HepG2 (cell line): ENCODE data around the gene HOXC9. TPM values are rescaled to one million over a fixed set of nuclear protein-coding genes. Genes with fewer than 3 reads are reported as not detected.

Experiments used
- ATAC-seq: fragments of 200-7000 bp; cut with Tn5 transposase; 3 replicates; pipeline ENCODE4 v1.9.1; 2020; ENCODE audit warnings: mild to moderate bottlenecking, moderate library complexity
- BruUV-seq: library from RNA; stranded (reverse); fragments of 400-500 nt; replicated peaks from 2 replicates; lab custom pipeline; 2021; lab: Mats Ljungman, UMichigan
- CTCF ChIA-PET: fragments of 300-600 bp; formaldehyde crosslinking; extraction: SDS; loops from one replicate; lab custom pipeline; 2021; ENCODE audit warnings: low total read pairs, inconsistent platforms, low intra/inter-chr PET ratio; lab: Yijun Ruan, JAX
- POLR2A ChIA-PET: fragments of 350-600 bp; sonication (Branson Sonifier 250); formaldehyde crosslinking; loops from one replicate; lab custom pipeline; 2020; ENCODE audit warnings: antibody characterized with exemption, inconsistent platforms; lab: Yijun Ruan, JAX
- DNase-seq: peaks from one replicate; pipeline ENCODE4 v3.0.0-alpha.2; 2015; ENCODE audit warnings: low spot score
- FAIRE-seq: peaks from 3 replicates; lab custom pipeline; 2011; peaks lifted over from hg19 to GRCh38; lab: Jason Lieb, UNC
- H2AFZ ChIP-seq: one replicate; pipeline ENCODE4 v1.6.1; 2011; ENCODE audit warnings: low read length, inconsistent platforms
- H3K27ac ChIP-seq: fragments of 300-600 bp; 3 replicates; pipeline ENCODE4 v1.8.0; 2011; ENCODE audit warnings: mixed run types, mild to moderate bottlenecking, mixed read lengths, low read length, inconsistent platforms; ENCODE audit not compliant: insufficient read depth; ENCODE audit errors: extremely low read length
- H3K27me3 ChIP-seq, 2 experiments: fragments of 200-600 bp in 1 of 2; 2 replicates in 1 of 2; 3 replicates in 1 of 2; pipeline versions ENCODE4 v1.6.0 to v1.8.0; 2011; ENCODE audit warnings: low read length in 2 of 2, mild to moderate bottlenecking in 2 of 2, moderate library complexity in 2 of 2, inconsistent platforms in 1 of 2; ENCODE audit not compliant: insufficient read depth in 2 of 2, control insufficient read depth in 1 of 2
- H3K36me3 ChIP-seq, 2 experiments: fragments of 200-600 bp in 1 of 2; replicated peaks in 1 of 2; 2 replicates in 1 of 2; 3 replicates in 1 of 2; pipeline versions ENCODE4 v1.5.1 to v1.8.0; 2011; ENCODE audit warnings: low read length in 2 of 2, inconsistent platforms in 1 of 2; ENCODE audit not compliant: insufficient read depth in 2 of 2, control insufficient read depth in 1 of 2
- H3K4me1 ChIP-seq: 2 replicates; pipeline ENCODE4 v1.5.1; 2012; ENCODE audit warnings: low read length, inconsistent platforms; ENCODE audit not compliant: insufficient read depth
- H3K4me2 ChIP-seq: 2 replicates; pipeline ENCODE4 v1.6.0; 2011; ENCODE audit warnings: low read depth, low read length, inconsistent platforms
- H3K4me3 ChIP-seq, 3 experiments: fragments of 200-600 bp in 1 of 3; sonication (generic), shearing (Covaris generic) in 1 of 3; replicated peaks in 1 of 3; 2 replicates each; pipeline ENCODE4 v1.5.1; 2011 to 2016; ENCODE audit warnings: low read length in 3 of 3, inconsistent platforms in 2 of 3, low read depth in 2 of 3, mild to moderate bottlenecking in 2 of 3, control low read depth in 1 of 3, mixed read lengths in 1 of 3; ENCODE audit not compliant: insufficient read depth in 1 of 3
- H3K79me2 ChIP-seq: one replicate; pipeline ENCODE4 v1.6.1; 2011; ENCODE audit warnings: low read length, inconsistent platforms; ENCODE audit not compliant: insufficient read depth
- H3K9ac ChIP-seq: 2 replicates; pipeline ENCODE4 v1.6.0; 2011; ENCODE audit warnings: mild to moderate bottlenecking, low read depth, low read length, inconsistent platforms; ENCODE audit not compliant: insufficient read depth
- H3K9me3 ChIP-seq: 2 replicates; pipeline ENCODE4 v1.5.1; 2012; ENCODE audit warnings: mild to moderate bottlenecking, low read length
- H4K20me1 ChIP-seq: 2 replicates; pipeline ENCODE4 v1.6.0; 2011; ENCODE audit warnings: inconsistent platforms, mild to moderate bottlenecking, low read length, moderate library complexity; ENCODE audit not compliant: insufficient read depth
- AGO2 ChIP-seq: fragments of 200-400 bp; formaldehyde crosslinking; optimal IDR thresholded peaks from 2 replicates; pipeline ENCODE3; 2017; ENCODE audit warnings: mild to moderate bottlenecking, low read depth, low read length, moderate library complexity
- ATAD3A ChIP-seq: sonication (generic); formaldehyde crosslinking; IDR thresholded peaks from 2 replicates; pipeline ENCODE4 v1.4.0; 2020; ENCODE audit warnings: missing genetic modification reagents
- CBFB ChIP-seq: sonication (generic); formaldehyde crosslinking; IDR thresholded peaks from 2 replicates; pipeline ENCODE4 v1.4.0; 2020; ENCODE audit warnings: missing genetic modification reagents
- HDAC6 ChIP-seq: fragments of 200-600 bp; sonication (generic); IDR thresholded peaks from 2 replicates; pipeline ENCODE4 v1.7.0; 2017; ENCODE audit warnings: mild to moderate bottlenecking, antibody characterized with exemption, low read length, low read depth
- HNF4A ChIP-seq: sonication (generic); formaldehyde crosslinking; IDR thresholded peaks from 2 replicates; pipeline ENCODE4 v1.4.0; 2020; ENCODE audit warnings: missing genetic modification reagents
- IKZF1 ChIP-seq: fragments of 450-650 bp; IDR thresholded peaks from 2 replicates; pipeline ENCODE4 v1.7.1; 2016
- KLF12 ChIP-seq: sonication (generic); formaldehyde crosslinking; IDR thresholded peaks from 2 replicates; pipeline ENCODE4 v1.4.0; 2020; ENCODE audit warnings: missing genetic modification reagents, borderline replicate concordance
- PPARG ChIP-seq: conservative IDR thresholded peaks from 2 replicates; pipeline ENCODE4 v1.6.1; 2016; ENCODE audit warnings: missing biosample characterization, missing genetic modification reagents
- SOX5 ChIP-seq: IDR thresholded peaks from 2 replicates; pipeline ENCODE4 v1.6.1; 2016; ENCODE audit warnings: borderline replicate concordance
- SRSF9 ChIP-seq: fragments of 200-400 bp; formaldehyde crosslinking; IDR thresholded peaks from 2 replicates; pipeline ENCODE4 v1.6.1; 2018; ENCODE audit warnings: borderline replicate concordance, mild to moderate bottlenecking, low read depth, low read length; ENCODE audit not compliant: insufficient read depth, poor library complexity, severe bottlenecking
- ZFP36 ChIP-seq: fragments of 150-350 bp; IDR thresholded peaks from 2 replicates; pipeline ENCODE4 v1.6.1; 2018; ENCODE audit warnings: borderline replicate concordance, low read length, low read depth; ENCODE audit not compliant: partially characterized antibody
- ZFP36L2 ChIP-seq: sonication (generic); formaldehyde crosslinking; IDR thresholded peaks from 2 replicates; pipeline ENCODE4 v1.4.0; 2020; ENCODE audit warnings: missing genetic modification reagents
- ZNF616 ChIP-seq: sonication (generic); formaldehyde crosslinking; IDR thresholded peaks from 2 replicates; pipeline ENCODE4 v1.5.0; 2020; ENCODE audit warnings: low read depth, mild to moderate bottlenecking, missing genetic modification reagents
- ZNF672 ChIP-seq: sonication (generic); formaldehyde crosslinking; IDR thresholded peaks from 2 replicates; pipeline ENCODE4 v1.8.1; 2022; ENCODE audit warnings: missing genetic modification reagents
- ZNF674 ChIP-seq: sonication (generic); formaldehyde crosslinking; IDR thresholded peaks from 2 replicates; pipeline ENCODE4 v1.5.0; 2020; ENCODE audit warnings: low read depth, mild to moderate bottlenecking, missing genetic modification reagents
- WGBS: methylation state at CpG from one replicate; pipeline ENCODE4 v1.1.6; 2017; ENCODE audit warnings: low lambda C conversion rate; 5-methylcytosine and 5-hydroxymethylcytosine counted together
- in situ Hi-C: cut with HindIII; loops from 2 replicates; pipeline ENCODE4 v1.10.0; 2017; ENCODE audit warnings: low pct_unique_long_range_greater_than_20kb; ENCODE audit not compliant: extremely low pct_ligation_motif_present
- intact Hi-C: fragments of 100-400 bp; cut with micrococcal nuclease; formaldehyde crosslinking; loops from one replicate; pipeline ENCODE4 v1.10.0; 2022; ENCODE audit not compliant: unreplicated experiment
- polyA plus RNA-seq, 8 experiments: library from polyadenylated mRNA; depleted of rRNA in 3 of 8; stranded (reverse) in 7 of 8; unstranded in 1 of 8; fragments of >200 nt; fragmentation: Illumina TruSeq in 4 of 8; extraction: Trizol in 4 of 8; gene quantifications; 2 replicates each; pipeline versions ENCODE4 v1.2.1 to v1.2.3, GENCODE V29; 2011 to 2016; ENCODE audit warnings: low read depth in 4 of 8, missing spikeins in 1 of 8, mixed read lengths in 1 of 8; ENCODE audit not compliant: insufficient read depth in 1 of 8
- total RNA-seq, 5 experiments: library from RNA; depleted of rRNA; stranded (reverse); fragments of >200 nt; fragmentation: Illumina TruSeq; extraction: Trizol; gene quantifications; 2 replicates each; pipeline ENCODE4 v1.2.3, GENCODE V29; 2016; ENCODE audit warnings: low read depth in 1 of 5
- TF ChIP-seq, protein P1 (sequence below): sonication (generic); formaldehyde crosslinking; IDR thresholded peaks from 2 replicates; pipeline ENCODE4 v1.5.1; 2020; ENCODE audit warnings: mild to moderate bottlenecking, moderate library complexity, missing genetic modification reagents
- TF ChIP-seq, protein P2 (sequence below): sonication (generic); formaldehyde crosslinking; IDR thresholded peaks from 2 replicates; pipeline ENCODE4 v1.4.0; 2020; ENCODE audit warnings: missing genetic modification reagents; ENCODE audit errors: not compliant biosample characterization

Gene HOXC9
- total and polyA plus RNA-seq, 2 of the 13 experiments (the other 11 are each of a cell fraction or from before 2014, with no cell fraction given), result 0.11 to 1.1 TPM

DNA sequence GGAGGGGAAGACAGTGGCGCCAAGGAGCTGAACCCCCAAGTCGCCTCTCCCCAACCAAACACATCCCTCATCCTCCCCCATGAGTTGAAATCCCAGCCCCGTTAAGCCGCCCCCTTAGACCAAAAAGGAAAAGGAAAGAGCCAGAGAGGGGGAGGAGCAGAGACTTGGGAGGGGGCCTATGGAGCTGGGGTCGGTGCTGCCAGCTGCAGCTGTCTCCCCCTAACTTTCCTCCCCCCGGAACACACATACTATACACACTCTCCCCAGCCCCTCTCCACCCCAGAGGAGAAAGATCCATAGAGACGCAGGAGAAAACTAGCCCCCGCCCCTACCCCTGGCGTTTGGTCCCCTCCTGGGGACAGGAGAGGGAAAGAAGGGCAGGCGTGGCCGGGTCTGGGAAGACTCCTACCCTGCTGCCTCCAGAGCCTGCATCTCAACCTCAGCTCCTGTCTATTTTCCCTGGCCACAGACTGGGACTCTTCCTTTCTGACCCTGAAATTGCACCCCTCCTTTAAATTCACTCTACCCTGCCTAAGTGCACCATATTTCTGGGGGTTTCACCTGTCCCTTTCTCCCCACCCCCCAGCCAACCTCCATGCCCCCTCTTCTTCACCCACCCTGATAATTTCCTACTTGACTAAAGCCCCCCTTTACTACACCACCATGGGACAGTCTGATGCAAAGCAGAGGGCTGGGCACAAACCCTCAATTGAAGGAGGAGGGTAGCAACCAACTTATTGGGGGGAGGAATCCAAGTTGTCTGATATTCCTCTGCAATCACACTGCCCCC lies 1.7 kb upstream of the HOXC9 start:
- in situ Hi-C loops, result loop anchor here (10.0 kb wide), 1 partner anchor 376 kb away; no protein-coding TSS in a partner anchor
- 55% methylated on average over 10 of the region's 11 CpGs for WGBS
- intact Hi-C loops, result no loop called here
- no peaks in the 10 kb centered on the region for H3K36me3 ChIP-seq
- FAIRE-seq (no peak), ATAC-seq (no peak), DNase-seq (no peak)
- H3K9me3 ChIP-seq, result no peaks in the 10 kb centered on the region
- no peak for TF ChIP-seq SOX5 (CRISPR knock-in tag)
- TF ChIP-seq ZNF672, result no peak
- no peak for TF ChIP-seq ZFP36
- no peak for TF ChIP-seq HNF4A (CRISPR knock-in tag)
- no peak for TF ChIP-seq HDAC6
- TF ChIP-seq, protein P1, sequence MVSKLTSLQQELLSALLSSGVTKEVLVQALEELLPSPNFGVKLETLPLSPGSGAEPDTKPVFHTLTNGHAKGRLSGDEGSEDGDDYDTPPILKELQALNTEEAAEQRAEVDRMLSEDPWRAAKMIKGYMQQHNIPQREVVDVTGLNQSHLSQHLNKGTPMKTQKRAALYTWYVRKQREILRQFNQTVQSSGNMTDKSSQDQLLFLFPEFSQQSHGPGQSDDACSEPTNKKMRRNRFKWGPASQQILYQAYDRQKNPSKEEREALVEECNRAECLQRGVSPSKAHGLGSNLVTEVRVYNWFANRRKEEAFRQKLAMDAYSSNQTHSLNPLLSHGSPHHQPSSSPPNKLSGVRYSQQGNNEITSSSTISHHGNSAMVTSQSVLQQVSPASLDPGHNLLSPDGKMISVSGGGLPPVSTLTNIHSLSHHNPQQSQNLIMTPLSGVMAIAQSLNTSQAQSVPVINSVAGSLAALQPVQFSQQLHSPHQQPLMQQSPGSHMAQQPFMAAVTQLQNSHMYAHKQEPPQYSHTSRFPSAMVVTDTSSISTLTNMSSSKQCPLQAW (CRISPR knock-in tag), result no peak
- TF ChIP-seq KLF12 (CRISPR knock-in tag), result no peak
- no peak for TF ChIP-seq PPARG (CRISPR knock-in tag)
- no peak for TF ChIP-seq SRSF9
- no peak for TF ChIP-seq ZNF616 (CRISPR knock-in tag)
- TF ChIP-seq, protein P2, sequence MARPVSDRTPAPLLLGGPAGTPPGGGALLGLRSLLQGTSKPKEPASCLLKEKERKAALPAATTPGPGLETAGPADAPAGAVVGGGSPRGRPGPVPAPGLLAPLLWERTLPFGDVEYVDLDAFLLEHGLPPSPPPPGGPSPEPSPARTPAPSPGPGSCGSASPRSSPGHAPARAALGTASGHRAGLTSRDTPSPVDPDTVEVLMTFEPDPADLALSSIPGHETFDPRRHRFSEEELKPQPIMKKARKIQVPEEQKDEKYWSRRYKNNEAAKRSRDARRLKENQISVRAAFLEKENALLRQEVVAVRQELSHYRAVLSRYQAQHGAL, result no peak
- no peak for TF ChIP-seq ZFP36L2 (CRISPR knock-in tag)
- no peak for TF ChIP-seq CBFB (CRISPR knock-in tag)
- no peak for TF ChIP-seq ATAD3A
- TF ChIP-seq IKZF1, result no peak
- TF ChIP-seq AGO2, result no peak
- TF ChIP-seq ZNF674 (CRISPR knock-in tag), result no peak
- H3K27me3 ChIP-seq, result peaks cover 6 to 67% of the 10 kb centered on the region in 2 experiments; a peak in 4 of 5 replicates
- H3K4me1 ChIP-seq, result peaks cover 40% of the 10 kb centered on the region
- H3K79me2 ChIP-seq, result no peaks in the 10 kb centered on the region
- POLR2A ChIA-PET, result no interaction called here
- no peak overlapping the region for H3K4me3 ChIP-seq
- no peak overlapping the region for H3K9ac ChIP-seq
- no peaks in the 10 kb centered on the region for H4K20me1 ChIP-seq
- H3K27ac ChIP-seq, result no peak overlapping the region
- no peak overlapping the region for H3K4me2 ChIP-seq
- CTCF ChIA-PET, result no interaction called here
- BruUV-seq, result no TSS peak
- no peak overlapping the region for H2AFZ ChIP-seq
